ENCODE measurements around the gene CCNI2. TPM values are rescaled to one million over a fixed set of nuclear protein-coding genes. Genes with fewer than 3 reads are reported as not detected.

Gene CCNI2, protein sequence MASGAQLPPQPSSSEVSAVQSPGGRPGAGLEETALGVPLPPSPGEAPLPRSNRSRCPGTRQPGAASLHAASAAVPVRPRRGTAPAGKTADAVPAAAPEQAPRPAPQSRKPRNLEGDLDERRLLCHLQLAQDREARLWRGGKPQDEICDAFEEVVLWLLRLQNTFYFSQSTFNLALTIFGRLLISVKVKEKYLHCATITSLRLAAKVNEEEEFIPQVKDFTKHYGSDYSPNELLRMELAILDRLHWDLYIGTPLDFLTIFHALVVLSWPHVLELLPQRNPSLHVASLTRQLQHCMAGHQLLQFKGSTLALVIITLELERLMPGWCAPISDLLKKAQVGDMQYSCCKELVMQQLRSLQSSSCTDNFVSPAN
- total RNA-seq: 1.1 and 3.8 TPM in 2 replicates

DNA sequence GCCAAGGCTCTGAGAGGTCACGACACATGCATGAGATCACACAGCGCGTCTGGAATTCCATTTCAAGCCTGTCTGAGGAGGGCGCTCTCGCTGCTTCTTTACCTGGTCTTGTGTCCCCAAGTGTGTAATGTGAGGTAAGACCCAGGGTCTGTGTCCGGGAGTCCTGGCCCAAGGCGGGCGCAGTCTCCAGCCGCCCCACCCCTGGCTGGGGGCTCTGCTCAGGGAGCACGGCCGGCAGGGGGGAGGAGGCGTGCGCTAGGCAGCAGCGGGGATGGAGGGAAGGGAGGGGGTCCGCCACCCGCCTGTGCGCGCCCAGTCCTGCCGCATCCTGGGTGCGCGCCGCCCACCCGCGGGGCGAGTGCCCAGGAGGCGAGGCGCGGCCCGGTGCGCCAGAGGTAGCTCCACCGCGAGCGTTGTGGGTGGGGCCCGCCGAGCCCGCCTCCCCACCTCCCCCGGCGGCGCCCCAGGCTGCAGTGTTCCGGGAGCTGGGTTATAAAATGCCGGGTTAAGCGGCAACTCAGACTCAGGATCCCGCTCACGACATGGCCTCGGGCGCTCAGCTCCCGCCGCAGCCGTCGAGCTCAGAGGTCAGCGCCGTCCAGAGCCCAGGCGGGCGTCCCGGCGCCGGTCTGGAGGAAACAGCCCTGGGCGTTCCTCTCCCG is at the start of gene CCNI2:
Gene CCNI2 (plus strand): TSS at position 473 of the 662 bp plus-strand sequence. CDS start 70 bp downstream, at position 543.
- TF ChIP-seq, protein P1, sequence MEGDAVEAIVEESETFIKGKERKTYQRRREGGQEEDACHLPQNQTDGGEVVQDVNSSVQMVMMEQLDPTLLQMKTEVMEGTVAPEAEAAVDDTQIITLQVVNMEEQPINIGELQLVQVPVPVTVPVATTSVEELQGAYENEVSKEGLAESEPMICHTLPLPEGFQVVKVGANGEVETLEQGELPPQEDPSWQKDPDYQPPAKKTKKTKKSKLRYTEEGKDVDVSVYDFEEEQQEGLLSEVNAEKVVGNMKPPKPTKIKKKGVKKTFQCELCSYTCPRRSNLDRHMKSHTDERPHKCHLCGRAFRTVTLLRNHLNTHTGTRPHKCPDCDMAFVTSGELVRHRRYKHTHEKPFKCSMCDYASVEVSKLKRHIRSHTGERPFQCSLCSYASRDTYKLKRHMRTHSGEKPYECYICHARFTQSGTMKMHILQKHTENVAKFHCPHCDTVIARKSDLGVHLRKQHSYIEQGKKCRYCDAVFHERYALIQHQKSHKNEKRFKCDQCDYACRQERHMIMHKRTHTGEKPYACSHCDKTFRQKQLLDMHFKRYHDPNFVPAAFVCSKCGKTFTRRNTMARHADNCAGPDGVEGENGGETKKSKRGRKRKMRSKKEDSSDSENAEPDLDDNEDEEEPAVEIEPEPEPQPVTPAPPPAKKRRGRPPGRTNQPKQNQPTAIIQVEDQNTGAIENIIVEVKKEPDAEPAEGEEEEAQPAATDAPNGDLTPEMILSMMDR (conservative IDR thresholded peaks at IDR 0.05; ENCODE audit: low read depth, low read length): peak; percentile 69
- no peak for DNase-seq (ENCODE audit: low read depth)
- peak within 1 kb of the TSS; percentile 58 for H3K4me3 ChIP-seq (ENCODE audit: low read depth, low read length)

DNA sequence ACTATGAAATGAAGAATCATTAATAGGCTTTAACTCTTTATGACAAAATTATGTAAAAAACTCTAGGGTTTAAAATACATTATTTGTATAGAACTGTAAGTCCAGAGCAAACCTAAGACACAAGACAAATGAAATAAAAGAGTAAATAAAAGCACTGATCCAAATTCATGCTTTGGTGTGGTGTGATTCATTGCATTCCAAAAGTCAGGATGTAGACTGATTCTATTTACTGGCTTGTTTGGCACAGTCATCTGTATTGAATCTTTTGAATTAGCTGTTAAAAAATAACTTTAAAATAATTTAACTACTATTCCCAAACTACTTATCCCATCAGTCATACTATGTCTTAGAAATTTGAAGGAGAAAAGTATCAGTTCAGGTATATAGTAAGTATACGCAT is 42.4 kb upstream of the CCNI2 start:
- TF ChIP-seq, protein P1 (conservative IDR thresholded peaks at IDR 0.05; ENCODE audit: low read depth, low read length): no peak
- H3K4me3 ChIP-seq (ENCODE audit: low read depth, low read length): no peak overlapping the region
- DNase-seq (ENCODE audit: low read depth): peak; percentile 45

DNA sequence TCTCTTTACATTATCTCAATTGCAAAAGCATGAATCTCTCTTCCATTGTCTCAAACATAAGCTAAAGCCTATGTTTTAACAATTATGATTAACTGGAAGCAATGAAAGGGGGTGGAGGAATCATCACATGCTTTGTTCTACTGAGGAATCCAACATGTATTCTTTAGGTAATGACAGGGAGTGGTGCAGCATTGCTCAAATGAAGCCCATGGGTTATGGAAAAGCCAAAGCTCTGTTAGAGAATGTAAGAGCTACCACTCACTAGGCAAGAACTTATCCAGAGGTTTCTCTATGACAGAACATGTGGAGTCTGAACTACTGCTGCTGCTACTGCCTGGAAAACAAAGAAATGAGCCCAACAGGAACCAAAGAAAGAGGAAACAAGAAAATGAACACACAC is 38.6 kb upstream of the CCNI2 start:
- no peak overlapping the region for H3K4me3 ChIP-seq (ENCODE audit: low read depth, low read length)
- no peak for DNase-seq (ENCODE audit: low read depth)
- TF ChIP-seq, protein P1 (conservative IDR thresholded peaks at IDR 0.05; ENCODE audit: low read depth, low read length): no peak

DNA sequence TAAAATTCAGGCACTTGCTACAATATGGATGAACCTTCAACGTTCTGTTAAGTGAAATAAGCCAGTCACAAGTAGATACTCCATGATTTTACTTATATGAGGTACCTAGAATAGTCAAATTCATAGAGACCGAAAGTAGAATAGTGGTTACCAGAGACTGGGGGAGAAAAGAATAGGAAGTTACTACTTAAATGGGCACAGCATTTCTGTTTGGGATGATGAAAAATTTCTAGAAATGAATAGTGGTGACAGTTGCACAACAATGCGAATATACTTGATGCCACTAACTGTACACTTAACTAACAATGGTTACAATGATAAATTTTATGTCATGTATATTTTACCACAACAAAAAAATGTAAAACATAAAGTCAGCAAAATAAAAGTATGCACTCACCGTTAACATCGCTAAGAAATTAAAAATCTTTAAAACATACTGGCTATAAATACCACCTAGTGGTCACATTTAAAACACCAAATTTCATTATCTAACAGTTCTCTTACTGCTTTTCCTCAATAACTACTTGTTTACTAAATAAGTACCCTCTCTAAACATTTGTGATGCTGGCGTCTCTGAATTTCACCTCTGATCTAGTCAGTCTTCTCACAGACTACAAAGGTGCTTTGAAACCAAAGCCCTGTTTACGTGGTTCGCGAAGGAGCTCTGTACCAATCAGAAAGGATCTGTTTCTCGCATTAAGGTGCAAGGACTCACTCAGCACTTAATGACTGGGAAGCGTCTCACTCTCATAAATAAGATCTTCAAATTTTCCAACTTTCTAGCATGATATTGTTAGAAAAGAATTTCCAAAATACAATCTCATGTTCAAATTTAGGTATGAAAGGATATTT is 32.5 kb upstream of the CCNI2 start:
- no peak overlapping the region for H3K4me3 ChIP-seq (ENCODE audit: low read depth, low read length)
- DNase-seq (ENCODE audit: low read depth): no peak
- TF ChIP-seq, protein P1 (conservative IDR thresholded peaks at IDR 0.05; ENCODE audit: low read depth, low read length): peak; percentile 41

DNA sequence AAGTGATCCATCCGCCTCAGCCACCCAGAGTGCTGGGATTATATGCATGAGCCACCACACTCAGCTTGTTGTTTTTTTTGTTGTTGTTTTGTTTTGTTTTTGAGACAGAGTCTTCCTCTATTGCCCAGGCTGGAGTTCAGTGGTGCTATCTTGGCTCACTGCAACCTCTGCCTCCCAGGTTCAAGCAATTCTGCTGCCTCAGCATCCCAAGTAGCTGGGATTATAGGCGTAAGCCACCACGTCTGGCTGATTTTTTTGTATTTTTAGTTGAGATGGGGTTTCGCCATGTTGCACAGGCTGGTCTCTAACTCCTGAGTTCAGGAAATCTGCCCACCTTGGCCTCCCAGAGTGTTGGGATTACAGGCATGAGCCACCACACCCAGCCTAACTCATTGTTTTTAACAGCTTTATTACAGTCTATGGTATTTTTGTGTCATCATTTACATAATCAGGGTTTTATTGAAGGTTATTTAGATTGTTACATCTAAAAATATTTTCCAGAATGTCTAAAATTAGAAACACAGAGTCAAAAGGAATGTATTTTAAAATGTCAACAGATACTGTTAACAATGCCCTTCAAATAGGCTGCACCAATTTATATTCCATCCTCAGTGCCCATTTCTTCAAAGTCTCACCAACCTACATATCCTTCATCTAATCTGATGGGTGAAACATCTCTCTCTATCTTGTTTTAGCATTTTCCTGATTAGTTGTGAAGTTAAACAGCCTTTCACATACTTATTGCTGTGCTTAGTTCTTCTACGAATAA is 28.5 kb upstream of the CCNI2 start:
- DNase-seq (ENCODE audit: low read depth): no peak
- TF ChIP-seq, protein P1 (conservative IDR thresholded peaks at IDR 0.05; ENCODE audit: low read depth, low read length): no peak
- no peak overlapping the region for H3K4me3 ChIP-seq (ENCODE audit: low read depth, low read length)

DNA sequence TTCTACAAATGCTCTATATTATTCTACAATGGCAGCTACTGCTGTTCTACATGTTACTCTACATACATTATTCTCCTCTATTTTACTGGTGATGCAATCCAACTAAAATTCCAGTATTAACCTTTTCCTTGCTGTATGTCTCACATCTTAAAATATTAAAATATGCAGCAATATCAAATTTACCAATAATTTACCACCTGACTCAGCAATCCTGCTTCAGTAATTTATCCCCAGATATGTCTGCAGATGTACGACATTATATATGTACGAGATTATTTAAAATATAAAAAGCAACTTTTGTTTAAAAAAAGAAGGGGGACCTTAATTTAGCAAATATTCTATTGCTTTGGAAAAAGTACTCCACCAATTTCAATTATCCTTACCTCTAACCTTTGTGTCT is 21.5 kb upstream of the CCNI2 start:
- no peak overlapping the region for H3K4me3 ChIP-seq (ENCODE audit: low read depth, low read length)
- TF ChIP-seq, protein P1 (conservative IDR thresholded peaks at IDR 0.05; ENCODE audit: low read depth, low read length): no peak
- no peak for DNase-seq (ENCODE audit: low read depth)

All from epithelial cell of proximal tubule (primary cell).